Peyer's patch (tissue), 4 donors: ENCODE measurements around the gene DYNLT4.

Experiments
- POLR2A ChIP-seq, 2 donors: fragments of 450-650 bp; IDR thresholded peaks; one replicate each; pipeline ENCODE4 v1.5.1; 2017; ENCODE audit warnings: antibody characterized with exemption in 2 of 2, mild to moderate bottlenecking in 2 of 2, moderate library complexity in 2 of 2
- TF ChIP-seq, protein P1 (sequence below), 6 experiments: fragments of 450-650 bp in 4 of 6; fragments of 200-600 bp in 2 of 6; sonication (generic) in 1 of 6; IDR thresholded peaks; one replicate each; pipeline ENCODE4 v1.5.1; 2017 to 2019; ENCODE audit warnings: antibody characterized with exemption in 6 of 6, mild to moderate bottlenecking in 3 of 6, moderate library complexity in 1 of 6

GRCh38 chr1:44828003-44828651 is 21.0 kb upstream of the DYNLT4 start:
- TF ChIP-seq POLR2A (IDR thresholded peaks at IDR 0.05), result no peak
- TF ChIP-seq, protein P1, sequence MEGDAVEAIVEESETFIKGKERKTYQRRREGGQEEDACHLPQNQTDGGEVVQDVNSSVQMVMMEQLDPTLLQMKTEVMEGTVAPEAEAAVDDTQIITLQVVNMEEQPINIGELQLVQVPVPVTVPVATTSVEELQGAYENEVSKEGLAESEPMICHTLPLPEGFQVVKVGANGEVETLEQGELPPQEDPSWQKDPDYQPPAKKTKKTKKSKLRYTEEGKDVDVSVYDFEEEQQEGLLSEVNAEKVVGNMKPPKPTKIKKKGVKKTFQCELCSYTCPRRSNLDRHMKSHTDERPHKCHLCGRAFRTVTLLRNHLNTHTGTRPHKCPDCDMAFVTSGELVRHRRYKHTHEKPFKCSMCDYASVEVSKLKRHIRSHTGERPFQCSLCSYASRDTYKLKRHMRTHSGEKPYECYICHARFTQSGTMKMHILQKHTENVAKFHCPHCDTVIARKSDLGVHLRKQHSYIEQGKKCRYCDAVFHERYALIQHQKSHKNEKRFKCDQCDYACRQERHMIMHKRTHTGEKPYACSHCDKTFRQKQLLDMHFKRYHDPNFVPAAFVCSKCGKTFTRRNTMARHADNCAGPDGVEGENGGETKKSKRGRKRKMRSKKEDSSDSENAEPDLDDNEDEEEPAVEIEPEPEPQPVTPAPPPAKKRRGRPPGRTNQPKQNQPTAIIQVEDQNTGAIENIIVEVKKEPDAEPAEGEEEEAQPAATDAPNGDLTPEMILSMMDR (IDR thresholded peaks at IDR 0.05), result no peak
